Esophagus mucosa (tissue), 1 donor: ENCODE results near the gene ZNF222. TPM values are rescaled to one million over a fixed set of nuclear protein-coding genes. Genes with fewer than 3 reads are reported as not detected.

Source experiments
- ATAC-seq: fragments of 200-7000 bp; cut with Tn5 transposase; one replicate; pipeline ENCODE4 v1.9.1; 2020
- total RNA-seq: library from RNA; stranded (reverse); gene quantifications from one replicate; pipeline ENCODE4 v1.2.4, GENCODE V29; 2023
- donor health status: DM: yes; HTN: yes; CAD: no.

The ZNF222 gene
- total RNA-seq, 1 donor from 2014 or later: 1.00 TPM

DNA sequence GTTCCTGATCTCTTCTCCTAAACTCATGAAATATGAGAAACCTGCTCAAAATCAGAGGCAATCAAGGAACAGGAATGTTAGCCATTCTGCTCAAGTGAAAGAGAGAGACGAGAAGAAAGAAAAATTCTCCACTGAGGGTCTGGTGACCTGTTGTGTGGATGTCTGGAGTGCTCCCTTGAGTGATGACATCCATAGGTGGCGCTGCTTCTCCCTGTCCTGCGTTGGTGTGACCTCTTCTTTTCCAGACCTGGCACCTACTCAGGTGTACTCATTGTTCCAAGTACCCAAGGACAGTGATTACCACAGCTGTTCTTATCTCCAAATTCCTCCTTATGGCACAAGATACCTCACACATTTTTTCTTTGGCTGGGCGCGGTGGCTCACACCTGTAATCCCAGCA is 30.7 kb downstream of the ZNF222 start:
- no peak for ATAC-seq

DNA sequence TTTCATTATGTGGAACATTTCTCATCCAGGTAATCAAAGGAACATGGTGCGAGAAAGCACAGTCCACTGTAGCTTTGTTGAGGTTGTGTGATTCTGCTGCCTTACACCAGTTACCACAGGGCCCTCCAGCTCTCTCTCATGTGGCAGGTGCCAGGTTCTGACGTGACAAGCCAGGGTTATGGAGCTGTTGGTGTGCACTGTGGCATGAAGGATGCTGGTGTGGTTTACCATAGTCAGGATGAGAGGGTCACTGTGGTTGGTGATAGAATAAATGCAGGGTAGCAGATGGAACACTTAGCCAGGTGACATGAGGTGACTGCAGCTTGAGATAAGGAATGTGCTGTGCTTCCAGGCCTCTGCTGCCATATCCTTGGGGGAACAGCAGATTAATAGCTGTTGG is 34.0 kb downstream of the ZNF222 start:
- no peak for ATAC-seq

- no peak for ATAC-seq
Measured at GRCh38 chr19:44061038-44061437, 35.9 kb downstream of the ZNF222 start.

GRCh38 chr19:44066305-44066704 is 41.1 kb downstream of the ZNF222 start:
- ATAC-seq: no peak

- ATAC-seq: no peak
Measured at GRCh38 chr19:44069415-44069814, 44.2 kb downstream of the ZNF222 start.

- ATAC-seq: peak; percentile 94
Measured at GRCh38 chr19:44071824-44072542, 46.8 kb downstream of the ZNF222 start, which contains the start of gene ZNF284. Gene ZNF284 (plus strand): TSS chr19:44072159. CDS start chr19:44076390, 4,231 bp downstream.

GRCh38 chr19:44072543-44073401 is 47.6 kb downstream of the ZNF222 start:
- peak; percentile 59 for ATAC-seq

DNA sequence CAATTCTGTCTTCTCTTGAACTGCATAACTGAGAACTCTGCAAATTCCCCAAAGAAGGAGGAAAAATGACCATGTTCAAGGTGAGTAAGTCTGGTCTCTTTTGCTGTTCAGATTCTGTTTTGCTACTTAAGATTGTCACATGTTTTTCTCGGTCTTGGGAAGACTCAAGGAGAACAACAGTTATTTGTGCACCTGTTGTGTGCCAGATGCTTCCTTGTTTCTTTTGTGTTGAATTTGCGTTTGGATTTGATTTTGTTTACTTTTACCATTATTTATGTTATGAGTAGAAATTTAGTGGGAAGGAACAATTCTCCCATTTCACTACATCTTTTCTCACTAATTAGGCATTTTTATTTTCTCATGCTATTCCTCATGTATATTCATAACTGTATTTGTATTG is 51.1 kb downstream of the ZNF222 start:
- no peak for ATAC-seq

Other genes starting within 250 kb of the ZNF222 start
- gene KCNN4, start 244.4 kb upstream of the ZNF222 start, total RNA-seq: 4.1 TPM
- gene LYPD5, start 222.9 kb upstream of the ZNF222 start, total RNA-seq: 18.0 TPM
- 5.3 TPM for gene ZNF283, start 198.1 kb upstream of the ZNF222 start, total RNA-seq
- 0.36 TPM for gene ZNF404, start 141.4 kb upstream of the ZNF222 start, total RNA-seq
- 6.0 TPM for gene ZNF45, start 90.1 kb upstream of the ZNF222 start, total RNA-seq
- 0.88 TPM for gene ZNF221, start 74.2 kb upstream of the ZNF222 start, total RNA-seq
- gene ZNF155, start 41.2 kb upstream of the ZNF222 start, total RNA-seq: 1.8 TPM
- 2.1 TPM for gene ZNF230, start 22.4 kb upstream of the ZNF222 start, total RNA-seq
- 2.2 TPM for gene ZNF223, start 26.7 kb downstream of the ZNF222 start, total RNA-seq
- 0.36 TPM for gene ZNF284, start 46.8 kb downstream of the ZNF222 start, total RNA-seq
- 6.2 TPM for gene ZNF224, start 69.0 kb downstream of the ZNF222 start, total RNA-seq
- 1.8 TPM for gene ZNF225, start 88.0 kb downstream of the ZNF222 start, total RNA-seq
- gene ZNF234, start 116.2 kb downstream of the ZNF222 start, total RNA-seq: 3.0 TPM
- 12.4 TPM for gene ZNF226, start 139.7 kb downstream of the ZNF222 start, total RNA-seq
- gene ZNF227, start 187.2 kb downstream of the ZNF222 start, total RNA-seq: 6.1 TPM
- not detected for gene ZNF233, start 234.5 kb downstream of the ZNF222 start, total RNA-seq